Neural cell (in vitro differentiated cells): ENCODE data around the gene KRT83. TPM values are rescaled to one million over a fixed set of nuclear protein-coding genes. Genes with fewer than 3 reads are reported as not detected.

Experiments
- polyA plus RNA-seq: library from polyadenylated mRNA; depleted of rRNA; stranded (reverse); fragments of >200 nt; gene quantifications from 2 replicates; pipeline ENCODE4 v1.2.3, GENCODE V29; 2014

KRT83 gene
- polyA plus RNA-seq, 1 donor from 2014 or later = not detected

Other genes starting within 250 kb of the KRT83 start
- gene SMIM41, start 241.7 kb downstream of the KRT83 start, polyA plus RNA-seq = not detected in 2 replicates
- gene KRT80, start 129.4 kb downstream of the KRT83 start, polyA plus RNA-seq = not detected in 2 replicates
- not detected in 2 replicates for gene KRT7, start 88.2 kb downstream of the KRT83 start, polyA plus RNA-seq
- not detected in 2 replicates for gene KRT86, start 46.8 kb downstream of the KRT83 start, polyA plus RNA-seq
- not detected in 2 replicates for gene KRT81, start 29.9 kb downstream of the KRT83 start, polyA plus RNA-seq
- gene KRT85, start 46.1 kb upstream of the KRT83 start, polyA plus RNA-seq = not detected in 2 replicates
- gene KRT84, start 64.3 kb upstream of the KRT83 start, polyA plus RNA-seq = not detected in 2 replicates
- not detected in 2 replicates for gene KRT82, start 84.9 kb upstream of the KRT83 start, polyA plus RNA-seq
- gene KRT75, start 113.0 kb upstream of the KRT83 start, polyA plus RNA-seq = not detected in 2 replicates
- not detected in 2 replicates for gene KRT6B, start 130.7 kb upstream of the KRT83 start, polyA plus RNA-seq
- not detected in 2 replicates for gene KRT6C, start 152.4 kb upstream of the KRT83 start, polyA plus RNA-seq
- not detected in 2 replicates for gene KRT6A, start 171.9 kb upstream of the KRT83 start, polyA plus RNA-seq
- gene KRT5, start 199.0 kb upstream of the KRT83 start, polyA plus RNA-seq = not detected in 2 replicates
- gene KRT71, start 231.7 kb upstream of the KRT83 start, polyA plus RNA-seq = not detected in 2 replicates